ENCODE results near the gene CHI3L1. TPM values are rescaled to one million over a fixed set of nuclear protein-coding genes. Genes with fewer than 3 reads are reported as not detected.

The CHI3L1 gene
- polyA plus RNA-seq, 1 of the 3 experiments (the other 2 are of a cell fraction) = not detected

DNA sequence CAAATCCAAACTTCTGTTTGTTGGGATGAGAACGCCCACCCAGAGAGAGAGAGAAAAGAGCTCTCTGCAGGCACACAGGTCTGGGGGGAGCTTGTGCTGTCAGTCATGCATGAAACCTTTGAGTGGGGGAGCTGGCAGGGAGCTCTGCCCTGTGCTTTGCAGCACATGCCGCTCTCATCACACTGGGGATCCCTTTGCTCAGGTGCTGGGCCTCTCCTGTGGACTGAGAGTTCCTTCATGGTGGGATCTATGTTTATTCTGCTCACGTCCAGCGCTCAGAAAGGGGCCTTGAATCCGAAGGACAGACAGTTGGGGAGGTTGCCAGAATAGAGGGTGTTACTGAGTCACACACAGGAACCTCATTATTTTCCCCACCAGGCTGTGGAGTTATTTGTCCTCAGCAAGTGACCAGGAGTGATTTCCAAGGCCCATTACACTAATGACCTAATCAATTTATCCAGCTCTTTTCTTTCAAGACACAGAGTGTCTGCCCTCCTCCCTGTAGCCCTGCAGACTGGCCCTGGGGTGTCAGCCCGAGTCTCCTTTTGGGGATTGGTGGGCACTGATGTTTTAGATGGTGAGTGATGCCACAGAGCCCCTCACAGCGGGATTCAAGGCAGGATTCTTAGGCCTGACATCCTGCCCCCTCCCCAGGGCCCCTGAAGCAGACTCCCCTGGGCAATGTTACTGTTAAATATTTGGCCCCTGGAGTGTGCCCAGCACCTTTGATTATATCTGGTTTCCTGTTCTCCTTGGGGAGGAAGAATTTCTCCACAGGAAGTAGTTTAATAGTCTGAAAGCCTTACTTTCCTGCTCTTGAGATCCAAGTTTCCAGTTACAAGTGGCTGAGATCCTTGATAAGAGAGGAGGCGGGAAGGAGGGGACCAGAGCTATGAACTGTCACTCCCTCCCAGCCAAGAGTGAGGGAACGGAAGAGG is 33.2 kb downstream of the CHI3L1 start (continued):
- TF ChIP-seq RXRA (IDR thresholded peaks at IDR 0.05; ENCODE audit: borderline replicate concordance, low read depth) = 0 out of 2 replicates have a peak, but pooled peaks have one; percentile 3
- peak; percentile 4 to 29; a peak in 2 of 4 replicates for TF ChIP-seq EP300 (IDR thresholded peaks at IDR 0.05; ENCODE audit: borderline replicate concordance in 1 of 2, low read depth in 1 of 2, low read length in 1 of 2)
- no peak for TF ChIP-seq FOSL2 (IDR thresholded peaks at IDR 0.05; ENCODE audit: borderline replicate concordance, low read depth)
- TF ChIP-seq, protein P1, sequence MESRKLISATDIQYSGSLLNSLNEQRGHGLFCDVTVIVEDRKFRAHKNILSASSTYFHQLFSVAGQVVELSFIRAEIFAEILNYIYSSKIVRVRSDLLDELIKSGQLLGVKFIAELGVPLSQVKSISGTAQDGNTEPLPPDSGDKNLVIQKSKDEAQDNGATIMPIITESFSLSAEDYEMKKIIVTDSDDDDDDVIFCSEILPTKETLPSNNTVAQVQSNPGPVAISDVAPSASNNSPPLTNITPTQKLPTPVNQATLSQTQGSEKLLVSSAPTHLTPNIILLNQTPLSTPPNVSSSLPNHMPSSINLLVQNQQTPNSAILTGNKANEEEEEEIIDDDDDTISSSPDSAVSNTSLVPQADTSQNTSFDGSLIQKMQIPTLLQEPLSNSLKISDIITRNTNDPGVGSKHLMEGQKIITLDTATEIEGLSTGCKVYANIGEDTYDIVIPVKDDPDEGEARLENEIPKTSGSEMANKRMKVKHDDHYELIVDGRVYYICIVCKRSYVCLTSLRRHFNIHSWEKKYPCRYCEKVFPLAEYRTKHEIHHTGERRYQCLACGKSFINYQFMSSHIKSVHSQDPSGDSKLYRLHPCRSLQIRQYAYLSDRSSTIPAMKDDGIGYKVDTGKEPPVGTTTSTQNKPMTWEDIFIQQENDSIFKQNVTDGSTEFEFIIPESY (IDR thresholded peaks at IDR 0.05; ENCODE audit: borderline replicate concordance, low read depth) = no peak
- TF ChIP-seq POLR2AphosphoS5 (IDR thresholded peaks at IDR 0.05; ENCODE audit: low read depth, low read length) = no peak
- TF ChIP-seq ELF1 (IDR thresholded peaks at IDR 0.05) = no peak
- TF ChIP-seq TCF12 (IDR thresholded peaks at IDR 0.05) = peak; percentile 52
- TF ChIP-seq, protein P2, sequence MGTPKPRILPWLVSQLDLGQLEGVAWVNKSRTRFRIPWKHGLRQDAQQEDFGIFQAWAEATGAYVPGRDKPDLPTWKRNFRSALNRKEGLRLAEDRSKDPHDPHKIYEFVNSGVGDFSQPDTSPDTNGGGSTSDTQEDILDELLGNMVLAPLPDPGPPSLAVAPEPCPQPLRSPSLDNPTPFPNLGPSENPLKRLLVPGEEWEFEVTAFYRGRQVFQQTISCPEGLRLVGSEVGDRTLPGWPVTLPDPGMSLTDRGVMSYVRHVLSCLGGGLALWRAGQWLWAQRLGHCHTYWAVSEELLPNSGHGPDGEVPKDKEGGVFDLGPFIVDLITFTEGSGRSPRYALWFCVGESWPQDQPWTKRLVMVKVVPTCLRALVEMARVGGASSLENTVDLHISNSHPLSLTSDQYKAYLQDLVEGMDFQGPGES (IDR thresholded peaks at IDR 0.05; ENCODE audit: low read depth, low read length) = no peak

DNA sequence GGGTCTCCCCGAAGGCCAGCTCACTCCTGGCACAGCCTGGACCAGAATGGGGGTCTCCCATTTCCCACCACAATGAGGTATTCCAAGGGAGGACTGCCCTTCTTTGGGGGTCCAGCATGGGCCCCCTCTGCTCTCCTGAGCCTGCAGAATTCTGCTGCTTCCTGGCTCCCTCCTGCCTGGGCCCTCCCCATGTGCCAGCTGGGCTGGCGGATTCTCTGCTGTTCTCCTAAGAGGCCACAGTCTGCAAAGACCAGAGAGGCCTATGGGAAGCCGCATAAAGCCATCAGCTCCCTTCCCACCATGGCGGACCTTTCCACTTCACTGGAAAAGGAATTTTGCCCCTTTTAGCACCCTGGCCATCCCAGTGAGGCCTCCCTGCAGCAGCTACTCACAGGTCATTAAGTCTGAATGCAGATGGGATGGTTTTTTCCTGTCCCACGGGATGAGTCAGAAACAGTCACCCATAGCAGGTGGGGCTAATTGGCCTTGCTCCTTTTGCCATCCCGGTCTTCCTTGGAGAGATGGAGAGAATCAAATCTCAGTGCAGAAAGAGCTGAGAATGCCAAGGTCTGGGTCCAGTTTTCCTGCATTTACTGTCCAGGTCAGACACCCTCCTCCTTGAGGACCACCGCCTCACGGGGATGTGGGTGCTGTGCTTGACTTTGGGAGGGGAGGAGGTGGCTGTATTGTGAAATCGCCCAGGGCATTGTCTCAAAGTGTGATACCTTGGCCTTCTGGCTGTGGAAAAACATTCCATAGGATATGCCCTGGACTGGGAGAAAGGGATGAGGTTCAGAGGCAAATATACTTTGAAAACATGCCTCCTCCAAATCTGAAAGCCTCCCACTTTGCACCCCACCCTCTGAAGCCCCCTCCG is 34.1 kb downstream of the CHI3L1 start:
- no peaks in the 10 kb centered on the region for H3K79me2 ChIP-seq (ENCODE audit: insufficient read depth)
- H3K27ac ChIP-seq (ENCODE audit: low read depth in 2 of 2, low read length in 1 of 2) = no peak overlapping the region; a peak in 1 of 4 replicates
- no peaks in the 10 kb centered on the region for H4K20me1 ChIP-seq (ENCODE audit: insufficient read depth)
- DNase-seq = no peak
- no peaks in the 10 kb centered on the region for H3K27me3 ChIP-seq (ENCODE audit: insufficient read depth)
- no peaks in the 10 kb centered on the region for H3F3A ChIP-seq (replicated peaks; ENCODE audit: insufficient read depth)
- POLR2A ChIA-PET = no interaction called here
- no peak overlapping the region for H3K4me2 ChIP-seq
- H3K36me3 ChIP-seq (replicated peaks in 1 of 2; ENCODE audit: control insufficient read depth in 1 of 2, insufficient read depth in 2 of 2, low read length in 1 of 2) = no peaks in the 10 kb centered on the region
- H3K9me3 ChIP-seq = no peaks in the 10 kb centered on the region
- CTCF ChIA-PET = interaction anchor here (0.9 to 3.1 kb wide), 9 partner anchors 13 to 115 kb away, joined by 3 to 19 read pairs (median 4); no protein-coding TSS in a partner anchor
- peaks cover 28 to 39% of the 10 kb centered on the region in 2 experiments for H3K4me1 ChIP-seq (ENCODE audit: control insufficient read depth in 1 of 2, insufficient read depth in 2 of 2, low read depth in 1 of 2, low read length in 1 of 2)
- no peaks in the 10 kb centered on the region for H3K9me2 ChIP-seq
- H2AFZ ChIP-seq (ENCODE audit: low read depth) = no peak overlapping the region
- no peak overlapping the region for H3K4me3 ChIP-seq (ENCODE audit: low read depth in 2 of 2, low read length in 1 of 2)
- 53% methylated on average over 6 of the region's 10 CpGs for WGBS (ENCODE audit: low lambda C conversion rate)
- no peak overlapping the region for H3K9ac ChIP-seq
- TF ChIP-seq NRF1 (IDR thresholded peaks at IDR 0.05; ENCODE audit: low read depth, low read length) (no peak), SMC3 (IDR thresholded peaks at IDR 0.05; ENCODE audit: low read depth, low read length) (no peak), TEAD4 (IDR thresholded peaks at IDR 0.05; ENCODE audit: borderline replicate concordance, insufficient read depth) (no peak), FOSL2 (IDR thresholded peaks at IDR 0.05; ENCODE audit: borderline replicate concordance, low read depth) (peak; percentile 55; the same call in 1 of the 2 replicates), TCF12 (IDR thresholded peaks at IDR 0.05) (peak; percentile 57; the same call in 1 of the 2 replicates), RAD21 (IDR thresholded peaks at IDR 0.05; ENCODE audit: low read length) (no peak), MXI1 (IDR thresholded peaks at IDR 0.05; ENCODE audit: low read depth, low read length) (no peak), EZH2phosphoT487 (IDR thresholded peaks at IDR 0.05; ENCODE audit: borderline replicate concordance, low read depth) (no peak), FOXJ3 (CRISPR knock-in tag; IDR thresholded peaks at IDR 0.05) (no peak), CHD2 (IDR thresholded peaks at IDR 0.05; ENCODE audit: low read length, partially characterized antibody) (no peak), SIN3A (IDR thresholded peaks at IDR 0.05; ENCODE audit: borderline replicate concordance, low read depth, low read length) (no peak), YY1 (IDR thresholded peaks at IDR 0.05; ENCODE audit: low read depth) (no peak), JUND (IDR thresholded peaks at IDR 0.05) (peak; percentile 41; the same call in 1 of the 2 replicates), EP300 (IDR thresholded peaks at IDR 0.05; ENCODE audit: borderline replicate concordance in 1 of 2, low read depth in 1 of 2, low read length in 1 of 2) (peak in 1 of 2 experiments; percentile 34; a peak in 1 of 4 replicates)
- TF ChIP-seq, protein P1 (IDR thresholded peaks at IDR 0.05; ENCODE audit: borderline replicate concordance, low read depth) = no peak
- TF ChIP-seq, protein P3, sequence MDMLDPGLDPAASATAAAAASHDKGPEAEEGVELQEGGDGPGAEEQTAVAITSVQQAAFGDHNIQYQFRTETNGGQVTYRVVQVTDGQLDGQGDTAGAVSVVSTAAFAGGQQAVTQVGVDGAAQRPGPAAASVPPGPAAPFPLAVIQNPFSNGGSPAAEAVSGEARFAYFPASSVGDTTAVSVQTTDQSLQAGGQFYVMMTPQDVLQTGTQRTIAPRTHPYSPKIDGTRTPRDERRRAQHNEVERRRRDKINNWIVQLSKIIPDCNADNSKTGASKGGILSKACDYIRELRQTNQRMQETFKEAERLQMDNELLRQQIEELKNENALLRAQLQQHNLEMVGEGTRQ (IDR thresholded peaks at IDR 0.05; ENCODE audit: borderline replicate concordance, low read depth, low read length) = no peak

Data from SK-N-SH (cell line).